ENCODE results near the gene DCBLD1. TPM values are rescaled to one million over a fixed set of nuclear protein-coding genes. Genes with fewer than 3 reads are reported as not detected.

The DCBLD1 gene
- total and polyA plus RNA-seq, 9 of the 15 experiments (the other 6 are each of a cell fraction or from before 2014, with no cell fraction given): 0.80 to 8.5 (median 6.8) TPM

- intact Hi-C loops (cut with micrococcal nuclease) (no loop called here), in situ Hi-C loops (cut with MboI) (loop anchor here (10.0 kb wide), 1 partner anchor 116 kb away; the partner anchor contains the start of gene GOPC)
- Histone ChIP-seq H3K4me1 (replicated peaks in 1 of 2; ENCODE audit: control insufficient read depth in 2 of 2, insufficient read depth in 2 of 2, low read length in 2 of 2) (peaks cover 0 to 3% of the 10 kb centered on the region in 2 experiments; a peak in 2 of 5 replicates), H3K9ac (ENCODE audit: insufficient read depth in 1 of 2, low read depth in 2 of 2, low read length in 2 of 2) (no peak overlapping the region), H3K79me2 (ENCODE audit: control insufficient read depth, insufficient read depth, low read length) (peaks cover 11% of the 10 kb centered on the region; the same call in 2 of the 3 replicates), H2AFZ (ENCODE audit: low read depth, low read length) (no peak overlapping the region), H3K36me3 (ENCODE audit: control insufficient read depth, insufficient read depth, low read length) (no peaks in the 10 kb centered on the region), H4K20me1 (replicated peaks; ENCODE audit: control insufficient read depth, insufficient read depth, low read length) (no peaks in the 10 kb centered on the region), H3K27me3 (ENCODE audit: control insufficient read depth in 2 of 2, insufficient read depth in 2 of 2, low read length in 2 of 2) (no peaks in the 10 kb centered on the region), H3K27ac (ENCODE audit: extremely low read depth, low read depth, low read length) (no peak overlapping the region), H3K4me2 (ENCODE audit: insufficient read depth, low read length) (no peak overlapping the region), H3K9me3 (replicated peaks; ENCODE audit: control insufficient read depth, insufficient read depth, low read depth, low read length) (no peaks in the 10 kb centered on the region), H3K9me1 (ENCODE audit: control insufficient read depth, insufficient read depth, low read length) (no peaks in the 10 kb centered on the region), H3K4me3 (no peak overlapping the region)
- POLR2A ChIA-PET: interaction anchor here (0.6 kb wide), 1 partner anchor 736 kb away, joined by 3 read pairs; no protein-coding TSS in a partner anchor
- FAIRE-seq: no peak
- CTCF ChIA-PET (ENCODE audit: low intra/inter-chr PET ratio): no interaction called here
- 55% methylated on average over 2 of the region's 2 CpGs for whole genome bisulfite sequencing (ENCODE audit: insufficient coverage, low coverage, missing lambda C conversion rate)
- no peak for ATAC-seq
- TF ChIP-seq TCFL5 (CRISPR knock-in tag; conservative IDR thresholded peaks at IDR 0.05) (no peak), DEAF1 (CRISPR knock-in tag; IDR thresholded peaks at IDR 0.05) (no peak)
- no TSS peak for BruUV-seq (replicated peaks)
- DNase-seq (ENCODE audit: extremely low read depth in 1 of 4, low spot score in 3 of 4): no peak
These were observed 6.5 kb downstream of the DCBLD1 start for GRCh38 chr6:117489003-117489402.

GRCh38 chr6:117491916-117492315 is 9.4 kb downstream of the DCBLD1 start:
- no peak for ATAC-seq
- FAIRE-seq: no peak
- Histone ChIP-seq H3K9me1 (ENCODE audit: control insufficient read depth, insufficient read depth, low read length) (no peaks in the 10 kb centered on the region), H3K79me2 (ENCODE audit: control insufficient read depth, insufficient read depth, low read length) (no peaks in the 10 kb centered on the region), H3K27me3 (ENCODE audit: control insufficient read depth in 2 of 2, insufficient read depth in 2 of 2, low read length in 2 of 2) (no peaks in the 10 kb centered on the region), H3K9ac (ENCODE audit: insufficient read depth in 1 of 2, low read depth in 2 of 2, low read length in 2 of 2) (no peak overlapping the region), H2AFZ (ENCODE audit: low read depth, low read length) (no peak overlapping the region), H3K4me1 (replicated peaks in 1 of 2; ENCODE audit: control insufficient read depth in 2 of 2, insufficient read depth in 2 of 2, low read length in 2 of 2) (peaks cover 0 to 5% of the 10 kb centered on the region in 2 experiments; a peak in 1 of 5 replicates), H3K4me3 (no peak overlapping the region), H3K27ac (ENCODE audit: extremely low read depth, low read depth, low read length) (no peak overlapping the region), H4K20me1 (replicated peaks; ENCODE audit: control insufficient read depth, insufficient read depth, low read length) (no peaks in the 10 kb centered on the region), H3K36me3 (ENCODE audit: control insufficient read depth, insufficient read depth, low read length) (no peaks in the 10 kb centered on the region), H3K9me3 (replicated peaks; ENCODE audit: control insufficient read depth, insufficient read depth, low read depth, low read length) (no peaks in the 10 kb centered on the region), H3K4me2 (ENCODE audit: insufficient read depth, low read length) (no peak overlapping the region)
- DNase-seq (ENCODE audit: extremely low read depth in 1 of 4, low spot score in 3 of 4): no peak
- POLR2A ChIA-PET: interaction anchor here (1.5 kb wide), 1 partner anchor 9 kb away, joined by 5 read pairs; the partner anchor contains the start of gene DCBLD1
- TF ChIP-seq ZNF324 (CRISPR knock-in tag; IDR thresholded peaks at IDR 0.05) (no peak), KDM5B (IDR thresholded peaks at IDR 0.05; ENCODE audit: insufficient replicate concordance, low read depth, low read length) (no peak), HNRNPL (IDR thresholded peaks at IDR 0.05; ENCODE audit: low read depth, low read length) (no peak), ZNF197 (CRISPR knock-in tag; IDR thresholded peaks at IDR 0.05; ENCODE audit: low read depth) (no peak), THRA (IDR thresholded peaks at IDR 0.05) (no peak), EHMT2 (IDR thresholded peaks at IDR 0.05) (no peak), FOXA3 (CRISPR knock-in tag; conservative IDR thresholded peaks at IDR 0.05 in 1 of 2, IDR thresholded peaks at IDR 0.05 in 1 of 2) (no peak), MAFK (IDR thresholded peaks at IDR 0.05; ENCODE audit: low read length) (no peak)
- in situ Hi-C loops (cut with MboI) (no loop called here), intact Hi-C loops (cut with micrococcal nuclease) (no loop called here)
- CTCF ChIA-PET (ENCODE audit: low intra/inter-chr PET ratio): no interaction called here
- 57% methylated on average over 5 of the region's 5 CpGs for WGBS (ENCODE audit: insufficient coverage, low coverage, missing lambda C conversion rate)
- BruUV-seq (replicated peaks): no TSS peak
